ENCODE measurements around the gene R3HDM1.
"Not testable (repeated sequence)": the region's sequence is repeated elsewhere in the genome, so short reads cannot be mapped to it uniquely, and the experiment has no call there.

The R3HDM1 gene

GRCh38 chr2:135647836-135648579 lies 116.7 kb downstream of the R3HDM1 start:
- DNase-seq, result no peak

- no peak for DNase-seq
Observed at GRCh38 chr2:135650721-135651120, 119.4 kb downstream of the R3HDM1 start.

- no peak for DNase-seq
Observed at GRCh38 chr2:135651717-135652116, 120.4 kb downstream of the R3HDM1 start.

- not testable (repeated sequence) for DNase-seq
Observed at GRCh38 chr2:135654239-135654638, 123.0 kb downstream of the R3HDM1 start.

GRCh38 chr2:135657806-135658582 lies 126.7 kb downstream of the R3HDM1 start:
- no peak for DNase-seq

- no peak for DNase-seq
Observed at GRCh38 chr2:135662088-135662487, 130.8 kb downstream of the R3HDM1 start.

- DNase-seq, result no peak
Observed at GRCh38 chr2:135663148-135663700, 131.9 kb downstream of the R3HDM1 start.

GRCh38 chr2:135664623-135665068 lies 133.4 kb downstream of the R3HDM1 start:
- DNase-seq, result no peak

- DNase-seq, result no peak
Observed at GRCh38 chr2:135667045-135667444, 135.8 kb downstream of the R3HDM1 start.

- no peak for DNase-seq
Observed at GRCh38 chr2:135674453-135674852, 143.2 kb downstream of the R3HDM1 start.

- no peak for DNase-seq
Observed at GRCh38 chr2:135676031-135676430, 144.7 kb downstream of the R3HDM1 start.

GRCh38 chr2:135679125-135679524 lies 147.8 kb downstream of the R3HDM1 start:
- DNase-seq, result no peak

- DNase-seq, result no peak
Observed at GRCh38 chr2:135685361-135685760, 154.1 kb downstream of the R3HDM1 start.

- DNase-seq, result no peak
Observed at GRCh38 chr2:135688978-135689377, 157.7 kb downstream of the R3HDM1 start.

GRCh38 chr2:135689679-135690078 lies 158.4 kb downstream of the R3HDM1 start:
- DNase-seq, result no peak

GRCh38 chr2:135694711-135695110 lies 163.4 kb downstream of the R3HDM1 start:
- DNase-seq, result no peak

GRCh38 chr2:135698838-135699237 lies 167.6 kb downstream of the R3HDM1 start:
- DNase-seq, result no peak

GRCh38 chr2:135701442-135701841 lies 170.2 kb downstream of the R3HDM1 start:
- DNase-seq, result no peak

GRCh38 chr2:135703300-135703699 lies 172.0 kb downstream of the R3HDM1 start:
- no peak for DNase-seq

- not testable (repeated sequence) for DNase-seq
Observed at GRCh38 chr2:135704075-135704474, 172.8 kb downstream of the R3HDM1 start.

GRCh38 chr2:135708159-135708558 lies 176.9 kb downstream of the R3HDM1 start:
- DNase-seq, result no peak

- peak; percentile 13 for DNase-seq
Observed at GRCh38 chr2:135709992-135710391, 178.7 kb downstream of the R3HDM1 start.

- DNase-seq, result not testable (repeated sequence)
Observed at GRCh38 chr2:135715086-135715485, 183.8 kb downstream of the R3HDM1 start.
